A172 (cell line): ENCODE data around the gene ZNF280B. TPM values are rescaled to one million over a fixed set of nuclear protein-coding genes. Genes with fewer than 3 reads are reported as not detected.
"Not testable (repeated sequence)": the region's sequence is repeated elsewhere in the genome, so short reads cannot be mapped to it uniquely, and the experiment has no call there.

Experiments
- DNase-seq: peaks from one replicate; pipeline ENCODE4 v3.0.0-alpha.2; 2015; ENCODE audit warnings: low spot score
- total RNA-seq: library from RNA; depleted of rRNA; stranded (reverse); fragments of >200 nt; shearing (Covaris generic); gene quantifications from 2 replicates; pipeline ENCODE4 v1.2.3, GENCODE V29; 2014

ZNF280B gene
- total RNA-seq, 1 experiment from 2014 or later: 3.0 TPM

GRCh38 chr22:22535662-22536061 is 27.1 kb upstream of the ZNF280B start:
- DNase-seq: no peak

- no peak for DNase-seq
Observed at GRCh38 chr22:22534604-22535415, 26.3 kb upstream of the ZNF280B start.

DNA sequence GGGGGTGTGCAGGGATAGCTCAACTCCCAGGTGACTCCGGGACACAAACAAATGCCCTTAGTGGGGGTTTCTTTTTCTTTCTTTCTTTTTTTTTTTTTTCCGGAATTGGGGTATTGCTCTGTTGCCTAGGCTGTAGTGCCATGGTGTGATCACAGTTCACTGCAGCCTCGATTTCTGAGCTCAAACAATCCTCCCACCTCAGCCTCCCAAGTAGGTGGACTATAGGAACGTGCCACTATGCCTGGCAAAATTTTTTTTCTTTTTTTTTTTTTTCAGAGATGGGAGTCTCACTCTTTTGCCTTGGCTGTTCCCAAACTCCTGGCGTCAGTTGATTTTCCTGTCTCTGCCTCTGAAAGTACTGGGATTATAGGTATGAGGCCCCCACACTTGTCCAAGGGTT is 25.3 kb upstream of the ZNF280B start:
- no peak for DNase-seq

DNA sequence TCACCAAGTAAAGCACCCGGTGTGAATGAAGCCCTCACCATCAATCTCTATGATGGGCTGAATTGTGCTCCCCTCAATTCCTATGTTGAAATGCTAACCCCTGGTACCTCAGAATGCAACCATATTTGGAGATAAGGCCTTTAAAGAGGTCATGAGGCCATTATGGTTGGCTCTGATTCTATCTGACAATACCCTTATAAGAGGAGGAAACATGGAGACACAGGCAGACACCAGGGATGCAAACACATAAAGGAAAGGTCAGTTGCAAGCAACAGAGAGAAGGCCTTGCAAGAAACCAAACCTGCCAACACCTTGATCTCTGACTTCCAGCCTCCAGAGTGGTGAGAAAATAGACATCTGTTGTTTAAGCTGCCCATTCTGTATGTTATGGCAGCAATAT is 24.9 kb upstream of the ZNF280B start:
- no peak for DNase-seq

- DNase-seq: not testable (repeated sequence)
Observed at GRCh38 chr22:22532547-22533071, 24.1 kb upstream of the ZNF280B start.

DNA sequence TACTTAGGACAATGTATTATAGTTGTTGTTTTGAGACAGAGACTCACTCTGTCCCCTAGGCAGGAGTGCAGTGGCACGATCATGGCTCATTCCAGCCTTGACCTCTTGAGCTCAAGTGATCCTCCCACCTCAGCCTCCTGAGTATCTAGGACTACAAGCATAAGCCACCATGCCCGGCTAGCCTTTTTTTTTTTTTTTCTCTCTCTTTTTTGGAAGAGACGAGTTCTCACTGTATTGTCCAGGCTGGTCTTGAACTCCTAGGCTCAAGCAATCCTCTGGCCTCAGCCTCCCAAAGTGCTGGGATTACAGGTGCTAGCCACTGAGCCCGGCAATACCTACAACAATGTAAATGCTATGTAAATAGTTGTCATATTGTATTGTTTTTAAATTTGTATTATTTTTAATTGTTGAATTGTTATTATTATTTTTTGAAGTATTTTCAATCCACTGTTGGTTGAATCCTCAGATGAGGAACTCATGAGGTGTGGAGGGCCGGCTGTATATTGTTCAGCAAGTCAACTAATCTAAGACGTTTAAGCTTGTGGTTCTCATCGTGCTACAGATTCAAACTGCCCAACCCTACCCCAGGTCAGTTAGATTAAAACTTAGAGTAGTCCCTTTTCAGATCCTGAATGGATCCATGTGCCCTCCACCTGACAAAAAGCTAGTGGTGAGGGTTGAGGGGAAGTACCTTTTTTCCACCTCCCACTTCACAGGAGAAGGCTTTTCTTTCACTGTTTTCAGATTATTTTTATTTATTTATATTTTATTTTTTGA is 23.4 kb upstream of the ZNF280B start:
- no peak for DNase-seq

- DNase-seq: no peak
Observed at GRCh38 chr22:22528780-22529179, 20.2 kb upstream of the ZNF280B start.

DNA sequence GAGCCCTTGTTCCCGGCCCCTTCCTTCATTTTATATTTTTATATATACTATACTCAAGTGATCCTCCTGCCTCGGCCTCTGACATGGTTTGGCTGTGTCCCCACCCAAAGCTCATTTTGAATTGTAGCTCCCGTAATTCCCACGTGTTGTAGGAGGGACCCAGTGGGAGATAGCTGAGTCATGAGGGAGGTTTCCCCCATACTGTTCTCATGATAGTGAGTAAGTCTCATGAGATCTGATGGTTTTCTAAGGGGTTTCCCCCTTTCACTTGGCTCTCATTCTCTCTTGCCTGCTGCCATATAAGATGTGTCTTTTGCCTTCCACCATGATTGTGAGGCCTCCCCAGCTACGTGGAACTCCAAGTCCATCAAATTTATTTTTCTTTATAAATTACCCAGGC is 18.8 kb upstream of the ZNF280B start:
- peak; percentile 48 for DNase-seq

GRCh38 chr22:22526125-22526912 is 17.8 kb upstream of the ZNF280B start:
- DNase-seq: no peak

DNA sequence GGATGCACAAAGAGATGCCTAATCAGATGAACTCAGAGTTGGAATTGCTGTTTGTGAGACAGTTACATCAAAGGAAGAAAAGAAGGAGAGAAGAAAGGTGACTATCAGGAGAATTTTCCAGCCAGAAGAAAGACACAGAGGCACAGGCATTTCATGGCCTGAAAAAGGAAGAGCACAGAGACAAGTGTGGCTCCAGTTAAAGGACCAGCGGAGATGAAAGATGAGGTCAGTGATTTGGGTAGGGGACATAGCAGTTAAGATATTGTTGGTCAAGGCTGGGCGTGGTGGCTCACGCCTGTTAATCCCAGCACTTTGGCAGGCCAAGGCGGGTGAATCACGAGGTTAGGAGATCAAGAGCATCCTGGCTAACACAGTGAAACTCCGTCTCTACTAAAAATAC is 15.0 kb upstream of the ZNF280B start:
- no peak for DNase-seq

GRCh38 chr22:22521631-22522030 is 13.1 kb upstream of the ZNF280B start:
- no peak for DNase-seq

- DNase-seq: peak; percentile 53
Observed at GRCh38 chr22:22520667-22521602, 12.4 kb upstream of the ZNF280B start.

DNA sequence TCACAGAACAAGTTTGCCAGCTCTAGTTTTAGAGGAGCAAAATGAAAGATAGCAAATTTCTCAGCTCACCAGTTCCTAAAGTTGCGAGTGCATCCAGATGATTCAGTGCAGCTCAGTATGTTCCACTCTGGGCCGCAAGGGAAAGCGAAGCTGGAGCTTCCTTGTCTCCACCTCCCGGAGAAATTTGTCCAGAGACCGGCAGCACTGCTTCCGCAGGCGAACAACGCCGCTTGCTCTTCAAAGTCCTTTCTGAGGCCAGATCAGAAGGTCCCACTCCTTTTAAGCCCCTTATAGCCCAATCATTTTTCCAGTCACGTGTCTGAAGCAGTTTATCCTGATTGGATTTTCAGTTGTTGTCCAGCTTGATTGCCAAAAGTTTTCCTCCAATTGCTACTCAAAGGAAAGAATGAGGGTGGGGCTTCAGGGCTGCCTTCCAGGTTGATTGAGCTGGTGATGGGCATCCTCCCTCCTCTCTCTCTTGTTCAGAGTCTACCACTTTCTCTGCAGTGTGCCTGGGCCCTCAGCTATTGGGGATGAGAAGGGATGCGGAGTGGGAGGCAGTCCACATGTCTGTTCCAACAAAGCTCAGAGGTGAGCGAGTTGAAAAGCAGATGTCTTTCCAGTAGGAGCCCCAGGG is 11.6 kb upstream of the ZNF280B start, which contains the start of gene ZNF280A:
Gene ZNF280A (minus strand): TSS at position 251 of the 637 bp plus-strand sequence. CDS start 4,640 bp downstream, outside the sequence.
- DNase-seq: peak; percentile 92

GRCh38 chr22:22519591-22519990 is 11.0 kb upstream of the ZNF280B start:
- DNase-seq: peak; percentile 37

DNA sequence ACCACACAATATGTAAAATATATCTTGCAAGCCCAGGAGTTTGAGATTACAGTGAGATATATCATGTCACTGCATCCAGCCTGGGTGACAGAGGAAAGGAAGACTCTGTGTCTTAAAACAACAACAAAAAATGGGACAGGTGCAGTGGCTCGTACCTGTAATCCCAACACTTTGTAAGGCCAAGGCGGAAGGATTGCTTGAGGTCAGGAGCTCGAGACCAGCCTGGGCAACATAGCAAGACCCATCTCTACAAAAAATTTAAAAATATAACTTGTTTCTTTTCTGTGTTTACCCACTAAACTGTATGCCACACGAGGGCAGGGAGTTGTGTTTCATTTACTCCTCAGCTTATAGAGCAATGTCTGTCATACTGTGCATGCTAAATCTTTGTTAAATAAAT is 8.4 kb upstream of the ZNF280B start:
- no peak for DNase-seq

- no peak for DNase-seq
Observed at GRCh38 chr22:22515890-22516289, 7.3 kb upstream of the ZNF280B start.

- DNase-seq: not testable (repeated sequence)
Observed at GRCh38 chr22:22514431-22514830, 5.9 kb upstream of the ZNF280B start.

DNA sequence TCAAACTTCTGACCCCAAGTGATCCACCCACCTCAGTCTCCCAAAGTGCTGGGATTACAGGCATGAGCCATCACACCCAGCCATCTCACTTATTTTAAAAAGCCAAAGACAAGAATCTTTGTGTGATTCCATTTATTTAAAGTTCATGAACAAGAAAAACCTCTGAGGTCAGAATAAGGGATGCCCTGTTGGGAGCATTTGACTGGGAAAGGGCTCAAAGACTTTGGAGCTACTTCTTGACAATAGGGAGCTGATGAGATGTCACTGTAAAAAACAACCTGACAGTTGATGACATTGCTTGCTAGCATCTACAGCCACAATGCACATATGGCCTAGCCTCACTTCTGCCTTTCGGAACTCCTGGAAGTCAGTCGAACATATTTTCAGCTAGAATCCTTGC is 5.1 kb upstream of the ZNF280B start:
- no peak for DNase-seq

- no peak for DNase-seq
Observed at GRCh38 chr22:22512951-22513350, 4.4 kb upstream of the ZNF280B start.

DNA sequence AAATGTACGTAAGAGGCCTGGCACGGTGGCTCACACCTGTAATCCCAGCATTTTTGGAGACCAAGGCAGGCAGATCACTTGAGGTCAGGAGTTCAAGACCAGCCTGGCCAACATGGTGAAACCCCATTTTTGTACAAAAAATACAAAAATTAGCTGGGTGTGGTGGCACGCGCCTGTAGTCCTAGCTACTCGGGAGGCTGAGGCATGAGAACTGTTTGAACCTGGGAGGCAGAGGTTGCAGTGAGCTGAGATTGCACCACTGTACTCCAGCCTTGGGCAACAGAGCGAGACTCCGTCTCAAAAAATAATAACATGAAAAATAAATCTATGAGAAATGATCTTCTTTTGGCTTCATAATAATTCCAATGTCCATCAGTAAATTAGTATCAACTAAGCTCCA is 2.3 kb upstream of the ZNF280B start:
- not testable (repeated sequence) for DNase-seq
